HG02571 (cell line): ENCODE measurements around the gene IL10RA.
A peak's percentile ranks its signal among the peaks of the same experiment; 100 is the strongest.
"Not testable (repeated sequence)": the region's sequence is repeated elsewhere in the genome, so short reads cannot be mapped to it uniquely, and the experiment has no call there.

Experiments
- ATAC-seq: cut with Tn5 transposase; IDR thresholded peaks from one replicate; pipeline ENCODE4 v1.9.1; 2021; ENCODE audit warnings: mild to moderate bottlenecking, moderate library complexity; ENCODE audit not compliant: unreplicated experiment

Gene IL10RA

GRCh38 chr11:118005224-118006152 lies 19.3 kb downstream of the IL10RA start:
- no peak for ATAC-seq

DNA sequence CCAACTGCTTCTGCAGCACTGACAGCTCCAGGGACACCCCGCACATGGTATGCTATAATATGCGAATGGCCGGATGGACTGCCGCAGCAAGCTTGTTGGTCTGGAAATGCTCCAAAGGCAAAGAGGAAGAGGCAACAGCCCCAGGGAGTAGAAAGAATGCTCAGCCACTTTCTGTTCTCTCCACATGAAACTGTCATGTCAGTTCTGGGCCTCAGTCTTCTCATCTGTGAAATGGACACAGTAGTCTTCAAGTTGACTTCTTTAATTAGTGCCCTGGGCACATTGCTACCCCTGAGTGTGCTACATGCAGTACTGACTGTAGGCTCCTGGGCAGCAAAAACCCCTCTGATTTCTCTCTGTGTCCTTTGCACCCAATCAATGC lies 19.9 kb downstream of the IL10RA start:
- no peak for ATAC-seq

GRCh38 chr11:118007040-118007439 lies 20.8 kb downstream of the IL10RA start:
- no peak for ATAC-seq

DNA sequence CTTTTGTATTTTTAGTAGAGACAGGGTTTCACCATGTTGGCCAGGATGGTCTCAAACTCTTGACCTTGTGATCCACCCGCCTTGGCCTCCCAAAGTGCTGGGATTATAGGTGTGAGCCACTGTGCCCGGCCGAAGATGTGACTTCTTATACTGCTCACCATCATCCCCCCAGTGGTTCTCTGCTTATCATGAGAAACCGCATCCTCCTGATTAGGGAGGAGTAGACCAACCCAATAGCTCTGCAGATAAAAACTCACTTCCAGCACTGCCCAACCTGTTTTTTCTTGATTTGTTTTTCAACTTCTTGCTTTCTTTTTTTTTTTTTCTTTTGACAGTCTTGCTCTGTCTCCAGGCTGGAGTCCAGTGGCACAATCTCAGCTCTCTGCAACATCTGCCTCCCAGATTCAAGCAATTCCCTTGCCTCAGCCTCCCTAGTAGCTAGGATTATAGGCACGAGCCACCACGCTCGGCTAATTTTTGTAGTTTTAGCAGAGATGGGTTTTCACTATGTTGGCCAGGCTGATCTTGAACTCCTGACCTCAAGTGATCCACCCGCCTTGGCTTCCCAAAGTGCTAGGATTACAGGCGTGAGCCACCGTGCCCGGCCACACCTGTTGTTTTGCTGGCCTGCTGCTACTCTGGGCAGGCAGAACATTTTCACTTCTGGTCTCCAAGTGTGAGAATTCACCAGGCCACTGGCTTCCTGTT lies 21.5 kb downstream of the IL10RA start:
- not testable (repeated sequence) for ATAC-seq

- no peak for ATAC-seq
Measured at GRCh38 chr11:118008271-118008911, 22.2 kb downstream of the IL10RA start.

DNA sequence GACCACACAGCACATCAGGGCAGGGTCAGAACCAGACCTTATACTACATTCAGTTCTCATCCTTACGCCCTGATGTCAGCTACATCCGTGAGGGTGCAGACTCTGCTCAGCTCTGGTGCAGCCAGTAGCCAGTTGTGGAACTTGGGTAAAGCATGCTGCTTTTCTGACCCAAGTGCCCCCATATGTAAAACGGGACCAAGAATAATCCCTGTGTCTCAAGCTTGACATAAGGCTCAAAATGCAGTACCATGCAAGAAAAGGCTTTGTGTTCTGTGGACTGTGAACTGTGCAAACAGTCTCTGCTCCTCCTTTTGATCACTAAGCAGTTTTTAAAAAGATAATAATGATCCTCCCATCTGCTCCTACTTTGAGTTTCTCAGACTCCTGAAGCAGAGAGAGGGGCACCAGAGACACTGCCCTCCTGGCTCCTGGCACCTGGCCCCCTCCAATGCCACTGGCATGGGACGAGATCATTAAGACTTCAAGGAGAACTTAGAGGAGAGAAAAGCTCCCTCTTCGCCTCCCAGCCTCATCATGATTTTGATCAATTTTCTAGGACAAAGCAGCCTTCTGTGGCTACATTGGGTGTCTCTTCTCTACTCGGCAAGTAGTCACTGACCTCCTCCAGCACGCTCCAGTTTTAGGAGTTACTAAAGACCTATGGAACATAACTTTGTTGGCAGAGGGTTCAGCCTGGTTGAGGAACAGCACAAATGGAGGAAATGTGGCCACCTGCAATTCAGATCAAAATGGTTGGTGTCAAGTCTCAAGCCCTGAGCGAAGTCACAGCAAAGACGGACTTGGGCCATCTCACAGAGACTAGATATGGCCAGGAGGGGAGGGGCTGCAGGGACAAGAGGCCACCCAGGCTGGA lies 23.9 kb downstream of the IL10RA start:
- ATAC-seq: peak; percentile 2

DNA sequence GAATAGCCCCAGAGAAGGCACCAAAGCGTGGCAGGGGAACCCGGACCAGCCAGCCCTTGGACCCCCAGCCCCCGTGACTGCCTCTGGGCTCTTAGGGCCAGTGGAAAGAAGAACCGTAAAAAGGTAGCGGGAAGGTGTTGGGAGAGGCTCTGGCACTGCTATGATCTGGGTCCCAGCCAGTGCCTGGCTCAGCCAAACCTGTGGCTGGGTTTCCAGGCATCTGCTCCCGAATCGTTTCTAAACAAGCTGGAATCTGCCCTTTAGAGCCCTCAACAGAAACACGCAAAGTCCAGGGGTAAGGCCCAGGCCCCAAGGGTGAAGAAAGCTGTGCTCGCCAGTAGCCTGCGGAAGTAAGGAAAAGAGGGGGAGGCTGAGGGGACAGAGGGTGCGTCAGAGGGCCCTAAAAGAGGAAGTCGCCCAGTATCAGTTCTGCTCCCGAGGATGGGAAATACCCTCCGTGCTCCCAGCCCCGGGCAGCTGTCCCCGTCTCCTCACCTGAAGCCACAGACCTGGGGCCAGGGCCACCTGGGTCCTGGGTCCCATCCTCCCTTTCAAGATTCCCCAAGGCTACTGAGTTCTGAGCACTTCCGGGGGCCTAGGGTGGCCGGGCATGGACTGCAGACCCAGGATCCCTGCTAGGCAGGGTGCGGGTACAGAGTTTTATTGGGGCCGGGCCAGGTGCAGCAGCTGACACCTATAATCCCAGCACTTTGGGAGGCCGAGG lies 24.7 kb downstream of the IL10RA start:
- ATAC-seq: peak; percentile 70

DNA sequence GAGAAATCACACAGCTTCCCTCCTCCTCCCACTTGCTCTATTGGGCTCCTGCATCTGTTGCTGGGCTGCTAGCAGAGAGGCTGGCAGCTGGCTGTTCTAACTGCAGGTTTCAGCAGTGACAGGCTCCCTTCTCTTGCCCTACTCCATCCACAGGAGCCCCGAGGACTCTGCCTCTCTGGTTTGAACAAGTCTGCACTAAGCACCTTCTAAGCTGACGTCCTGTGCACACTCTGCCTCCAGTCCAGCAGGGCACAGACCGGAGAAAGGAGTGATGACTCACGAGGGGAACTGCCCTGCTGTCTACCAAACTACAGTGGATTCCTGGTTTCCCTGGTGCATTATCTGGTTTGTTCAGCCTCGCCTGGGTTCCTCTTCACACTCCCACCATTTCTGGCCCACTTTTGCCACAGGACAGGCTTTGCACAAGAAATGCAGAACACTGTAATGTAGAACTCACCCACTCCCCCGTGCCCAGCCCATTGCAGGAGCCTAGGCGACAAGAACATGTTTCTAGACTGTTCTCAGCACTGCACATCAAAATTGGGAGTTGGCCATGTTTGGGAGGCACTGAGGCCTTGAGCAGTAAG lies 26.0 kb downstream of the IL10RA start:
- no peak for ATAC-seq

DNA sequence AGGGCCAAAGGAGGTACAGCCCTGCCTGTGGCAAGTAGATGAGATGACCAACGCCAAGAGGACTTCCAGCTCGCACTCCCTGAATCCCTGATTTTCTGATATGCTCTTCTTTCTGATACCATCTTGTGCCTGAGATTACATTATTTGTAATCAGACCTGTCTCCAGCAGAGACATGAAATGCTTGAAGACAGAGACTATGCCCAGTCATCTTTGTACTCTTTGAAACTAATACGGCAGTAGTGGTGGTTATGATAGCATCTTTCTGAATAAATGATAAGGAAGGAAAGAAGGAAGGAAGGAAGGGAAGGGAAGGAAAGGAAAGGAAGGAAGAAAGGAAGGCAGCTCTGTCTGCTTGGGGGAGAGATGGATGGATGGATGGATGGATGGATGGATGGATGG lies 27.8 kb downstream of the IL10RA start:
- no peak for ATAC-seq

DNA sequence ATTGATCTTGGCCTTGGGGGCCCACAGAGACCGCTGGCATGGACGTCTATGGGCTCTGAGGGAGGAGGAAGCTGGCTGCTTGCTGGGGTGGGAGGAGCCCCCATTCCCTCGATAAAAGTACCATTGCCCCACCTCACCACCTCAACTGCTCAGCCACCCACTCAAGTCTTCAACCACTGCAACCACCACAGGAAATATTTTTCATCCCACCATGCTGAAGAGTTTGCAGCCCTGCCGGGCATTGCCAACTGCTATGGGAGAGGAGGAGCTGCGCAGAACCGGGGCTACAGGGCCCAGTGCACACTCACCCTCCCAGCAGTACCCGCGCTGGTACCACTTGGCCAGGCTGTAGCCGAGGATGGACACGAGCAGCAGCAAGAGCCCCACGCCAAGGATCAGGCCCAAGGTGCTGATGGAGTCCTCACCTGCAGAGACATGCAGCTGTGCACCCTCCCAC lies 29.2 kb downstream of the IL10RA start:
- no peak for ATAC-seq

- ATAC-seq: no peak
Measured at GRCh38 chr11:118016104-118016503, 29.9 kb downstream of the IL10RA start.

- ATAC-seq: no peak
Measured at GRCh38 chr11:118017111-118017510, 30.9 kb downstream of the IL10RA start.

DNA sequence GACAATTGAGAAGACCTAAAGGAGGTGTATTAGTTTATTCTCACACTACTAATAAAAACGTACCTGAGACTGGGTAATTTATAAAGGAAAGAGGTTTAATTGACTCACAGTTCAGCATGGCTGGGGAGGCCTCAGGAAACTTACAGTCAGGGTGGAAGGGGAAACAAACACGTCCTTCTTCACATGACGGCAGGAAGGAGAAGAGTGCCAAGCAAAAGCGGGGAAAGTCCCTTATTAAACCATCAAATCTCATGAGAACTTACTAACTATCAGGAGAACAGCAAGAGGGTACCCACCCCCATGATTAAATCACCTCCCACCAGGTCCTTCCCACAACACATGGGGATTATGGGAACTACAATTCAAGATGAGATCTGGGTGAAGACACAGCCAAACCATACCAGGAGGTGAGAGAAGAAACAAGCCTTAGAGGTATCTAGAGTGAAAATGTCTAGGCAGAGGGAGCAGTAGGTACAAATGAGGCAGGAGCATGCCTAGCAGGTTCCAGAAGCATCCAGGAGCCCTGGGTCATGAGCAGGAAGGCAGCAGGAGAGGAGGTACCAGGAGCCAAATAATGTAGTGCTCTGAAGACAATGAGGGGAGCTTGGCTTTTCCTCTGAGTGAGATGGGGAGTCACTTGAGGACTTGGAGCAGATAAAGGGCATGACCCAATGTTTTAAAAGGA lies 31.6 kb downstream of the IL10RA start:
- ATAC-seq: no peak

- no peak for ATAC-seq
Measured at GRCh38 chr11:118018401-118018800, 32.2 kb downstream of the IL10RA start.

DNA sequence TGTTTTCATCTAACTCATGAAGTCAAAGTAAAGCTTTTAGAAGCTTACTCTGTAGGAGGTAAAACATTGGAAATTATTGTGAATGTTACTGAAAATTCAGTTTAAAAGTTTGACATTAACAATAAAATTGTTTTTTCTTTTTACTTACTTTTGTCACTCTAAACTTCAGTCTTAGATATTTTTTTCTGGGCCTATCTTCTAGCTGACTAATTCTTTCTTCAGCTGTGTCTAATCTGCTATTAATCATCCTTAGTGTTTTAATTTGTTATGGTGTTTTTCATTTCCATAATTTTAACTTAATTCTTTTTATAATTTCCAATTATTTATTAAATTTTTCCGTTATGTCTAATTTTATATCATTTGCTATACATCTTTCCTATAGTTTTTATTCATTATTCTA lies 35.0 kb downstream of the IL10RA start:
- no peak for ATAC-seq

DNA sequence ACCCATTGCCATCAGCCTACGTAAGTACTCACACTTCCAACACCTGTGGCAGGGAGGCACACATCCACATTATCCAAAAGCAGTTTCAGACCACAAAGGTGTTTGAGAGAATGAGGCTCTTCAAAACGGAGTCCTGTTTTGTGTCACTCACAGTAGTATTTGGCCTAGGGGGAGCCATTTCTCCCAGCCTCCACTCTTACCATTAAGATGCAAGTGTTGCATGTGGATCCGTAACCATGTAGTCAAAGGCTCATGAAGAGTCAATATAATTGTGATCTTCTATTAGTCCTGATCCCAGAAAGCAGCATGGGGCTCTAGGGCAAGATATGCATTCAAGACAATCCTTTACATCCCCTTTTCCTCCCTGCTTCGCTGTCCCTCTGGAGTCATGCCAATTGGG lies 41.5 kb downstream of the IL10RA start:
- no peak for ATAC-seq

- no peak for ATAC-seq
Measured at GRCh38 chr11:118028626-118029025, 42.4 kb downstream of the IL10RA start.

- ATAC-seq: no peak
Measured at GRCh38 chr11:118033443-118033842, 47.2 kb downstream of the IL10RA start.

- ATAC-seq: no peak
Measured at GRCh38 chr11:118042141-118042540, 55.9 kb downstream of the IL10RA start.
